GM18909 (cell line): ENCODE results near the gene SLC9A9.

ENCODE experiments used
- ATAC-seq: cut with Tn5 transposase; IDR thresholded peaks from one replicate; pipeline ENCODE4 v1.9.1; 2021; ENCODE audit warnings: mild to moderate bottlenecking; ENCODE audit not compliant: unreplicated experiment, poor library complexity

The SLC9A9 gene

GRCh38 chr3:143848704-143849103, 436 bp upstream of the SLC9A9 start:
- peak; percentile 2 for ATAC-seq

GRCh38 chr3:143843587-143843986, 4.7 kb downstream of the SLC9A9 start:
- no peak for ATAC-seq

GRCh38 chr3:143840636-143841035, 7.6 kb downstream of the SLC9A9 start:
- no peak for ATAC-seq

GRCh38 chr3:143839980-143840379, 8.3 kb downstream of the SLC9A9 start:
- ATAC-seq = no peak

- no peak for ATAC-seq
Observed at GRCh38 chr3:143837076-143837475, 11.2 kb downstream of the SLC9A9 start.

- no peak for ATAC-seq
Observed at GRCh38 chr3:143835312-143835711, 13.0 kb downstream of the SLC9A9 start.

- ATAC-seq = peak; percentile 43
Observed at GRCh38 chr3:143832433-143832832, 15.8 kb downstream of the SLC9A9 start.

GRCh38 chr3:143831994-143832393, 16.3 kb downstream of the SLC9A9 start:
- ATAC-seq = peak; percentile 83

- peak; percentile 45 for ATAC-seq
Observed at GRCh38 chr3:143831208-143831607, 17.1 kb downstream of the SLC9A9 start.

- ATAC-seq = no peak
Observed at GRCh38 chr3:143830786-143831185, 17.5 kb downstream of the SLC9A9 start.

- no peak for ATAC-seq
Observed at GRCh38 chr3:143830063-143830462, 18.2 kb downstream of the SLC9A9 start.

- no peak for ATAC-seq
Observed at GRCh38 chr3:143827425-143827824, 20.8 kb downstream of the SLC9A9 start.

GRCh38 chr3:143826296-143826695, 22.0 kb downstream of the SLC9A9 start:
- ATAC-seq = no peak

GRCh38 chr3:143825513-143825912, 22.8 kb downstream of the SLC9A9 start:
- peak; percentile 78 for ATAC-seq

- ATAC-seq = no peak
Observed at GRCh38 chr3:143824735-143825385, 23.4 kb downstream of the SLC9A9 start.

GRCh38 chr3:143822798-143823197, 25.5 kb downstream of the SLC9A9 start:
- no peak for ATAC-seq

- no peak for ATAC-seq
Observed at GRCh38 chr3:143822374-143822773, 25.9 kb downstream of the SLC9A9 start.

GRCh38 chr3:143821862-143822261, 26.4 kb downstream of the SLC9A9 start:
- ATAC-seq = no peak

GRCh38 chr3:143820466-143821221, 27.6 kb downstream of the SLC9A9 start:
- no peak for ATAC-seq

- ATAC-seq = no peak
Observed at GRCh38 chr3:143819890-143820289, 28.4 kb downstream of the SLC9A9 start.

- ATAC-seq = peak; percentile 64
Observed at GRCh38 chr3:143814443-143814889, 33.8 kb downstream of the SLC9A9 start.

- ATAC-seq = no peak
Observed at GRCh38 chr3:143812481-143812880, 35.8 kb downstream of the SLC9A9 start.
